IMR-90 (cell line): ENCODE results near the gene AMDHD2. TPM values are rescaled to one million over a fixed set of nuclear protein-coding genes. Genes with fewer than 3 reads are reported as not detected.
"Not testable (repeated sequence)": the region's sequence is repeated elsewhere in the genome, so short reads cannot be mapped to it uniquely, and the experiment has no call there.

ENCODE experiments used
- ATAC-seq: fragments of 200-7000 bp; cut with Tn5 transposase; 2 replicates; pipeline ENCODE4 v1.9.1; 2020; ENCODE audit warnings: low read depth, mild to moderate bottlenecking, moderate library complexity
- BruUV-seq: library from RNA; stranded (reverse); fragments of 400-500 nt; replicated peaks from 2 replicates; lab custom pipeline; 2021; lab: Mats Ljungman, UMichigan
- CTCF ChIA-PET: fragments of 300-600 bp; formaldehyde crosslinking; extraction: SDS; loops from one replicate; lab custom pipeline; 2021; ENCODE audit warnings: antibody characterized with exemption; lab: Yijun Ruan, JAX
- POLR2A ChIA-PET: fragments of 300-600 bp; sonication (Branson Sonifier 250); formaldehyde crosslinking; loops from one replicate; lab custom pipeline; 2022; ENCODE audit warnings: antibody characterized with exemption; ENCODE audit not compliant: unreplicated experiment; lab: Charles Lee
- DNase-seq: peaks from one replicate; pipeline ENCODE4 v3.0.0; 2013
- H2AFZ ChIP-seq: replicated peaks from 2 replicates; pipeline ENCODE3; 2013; ENCODE audit warnings: low read length, mild to moderate bottlenecking; ENCODE audit not compliant: poor library complexity
- H2AK5ac ChIP-seq: 2 replicates; pipeline ENCODE4 v1.6.1; 2013; ENCODE audit warnings: low read depth, low read length, inconsistent platforms
- H2AK9ac ChIP-seq: replicated peaks from 2 replicates; pipeline ENCODE3; 2013; ENCODE audit warnings: mild to moderate bottlenecking, low read depth, low read length, moderate library complexity; ENCODE audit not compliant: poor library complexity
- H2BK120ac ChIP-seq: 2 replicates; pipeline ENCODE4 v1.6.1; 2013; ENCODE audit warnings: low read depth, low read length, inconsistent platforms
- H2BK15ac ChIP-seq: 3 replicates; pipeline ENCODE4 v1.6.1; 2013; ENCODE audit warnings: low read depth, low read length, inconsistent platforms
- H2BK20ac ChIP-seq: 2 replicates; pipeline ENCODE4 v1.6.1; 2013; ENCODE audit warnings: low read depth, mild to moderate bottlenecking, inconsistent platforms, low read length, moderate library complexity
- H2BK5ac ChIP-seq: 2 replicates; pipeline ENCODE4 v1.6.1; 2013; ENCODE audit warnings: mild to moderate bottlenecking, low read depth, low read length, inconsistent platforms; ENCODE audit not compliant: poor library complexity, severe bottlenecking
- H3K14ac ChIP-seq: replicated peaks from 2 replicates; pipeline ENCODE4 v1.6.1; 2013; ENCODE audit warnings: low read depth, low read length, inconsistent platforms
- H3K18ac ChIP-seq: 2 replicates; pipeline ENCODE4 v1.6.1; 2013; ENCODE audit warnings: low read depth, low read length, control low read depth
- H3K23ac ChIP-seq: 2 replicates; pipeline ENCODE4 v1.6.1; 2013; ENCODE audit warnings: low read depth, low read length, inconsistent platforms
- H3K27ac ChIP-seq: 2 replicates; pipeline ENCODE4 v1.5.1; 2013; ENCODE audit warnings: mild to moderate bottlenecking, control low read depth, low read length; ENCODE audit not compliant: insufficient read depth
- H3K27me3 ChIP-seq: 2 replicates; pipeline ENCODE4 v1.6.1; 2013; ENCODE audit warnings: low read length; ENCODE audit not compliant: control insufficient read depth, insufficient read depth
- H3K36me3 ChIP-seq: 2 replicates; pipeline ENCODE4 v1.6.1; 2013; ENCODE audit warnings: low read length, mixed read lengths; ENCODE audit not compliant: control insufficient read depth, insufficient read depth
- H3K4ac ChIP-seq: 2 replicates; pipeline ENCODE4 v1.6.1; 2013; ENCODE audit warnings: low read depth, low read length, inconsistent platforms
- H3K4me1 ChIP-seq: 2 replicates; pipeline ENCODE4 v1.6.1; 2013; ENCODE audit warnings: low read length, mixed read lengths; ENCODE audit not compliant: control insufficient read depth, insufficient read depth
- H3K4me2 ChIP-seq: 2 replicates; pipeline ENCODE4 v1.6.1; 2013; ENCODE audit warnings: low read depth, mild to moderate bottlenecking, control low read depth, low read length, moderate library complexity
- H3K4me3 ChIP-seq: 2 replicates; pipeline ENCODE4 v1.5.1; 2013; ENCODE audit warnings: low read depth, mild to moderate bottlenecking, control low read depth, low read length, moderate library complexity; ENCODE audit not compliant: insufficient read depth
- H3K56ac ChIP-seq: 2 replicates; pipeline ENCODE4 v1.6.1; 2013; ENCODE audit warnings: low read length, inconsistent platforms; ENCODE audit not compliant: insufficient read depth; ENCODE audit errors: extremely low read depth
- H3K79me1 ChIP-seq, 2 experiments: 2 replicates each; pipeline ENCODE4 v1.6.1; 2013; ENCODE audit warnings: low read length in 2 of 2, inconsistent platforms in 1 of 2, low read depth in 1 of 2
- H3K9ac ChIP-seq: 2 replicates; pipeline ENCODE4 v1.6.1; 2013; ENCODE audit warnings: low read depth, low read length, control low read depth
- H3K9me1 ChIP-seq: 2 replicates; pipeline ENCODE4 v1.6.1; 2013; ENCODE audit warnings: low read length, inconsistent platforms; ENCODE audit not compliant: insufficient read depth
- H3K9me3 ChIP-seq: 2 replicates; pipeline ENCODE4 v1.6.1; 2013; ENCODE audit warnings: low read length; ENCODE audit not compliant: control insufficient read depth, insufficient read depth
- H4K20me1 ChIP-seq: 2 replicates; pipeline ENCODE4 v1.6.1; 2013; ENCODE audit warnings: low read length, inconsistent platforms; ENCODE audit not compliant: insufficient read depth
- H4K5ac ChIP-seq: 2 replicates; pipeline ENCODE4 v1.6.1; 2013; ENCODE audit warnings: mild to moderate bottlenecking, low read depth, low read length, control low read depth
- H4K8ac ChIP-seq, 2 experiments: 2 replicates each; pipeline ENCODE4 v1.6.1; 2013; ENCODE audit warnings: low read depth in 2 of 2, low read length in 2 of 2, control low read depth in 1 of 2, inconsistent platforms in 1 of 2
- H4K91ac ChIP-seq: 2 replicates; pipeline ENCODE4 v1.6.1; 2013; ENCODE audit warnings: low read depth, low read length, inconsistent platforms; ENCODE audit not compliant: insufficient read depth
- WGBS, 2 experiments: methylation state at CpG; one replicate each; pipeline versions ENCODE4 v1.1.5 to v1.1.7; 2013; ENCODE audit warnings: missing lambda C conversion rate in 2 of 2; ENCODE audit not compliant: insufficient read length in 1 of 2; ENCODE audit errors: extremely low coverage in 2 of 2; 5-methylcytosine and 5-hydroxymethylcytosine counted together
- dilution Hi-C: fragments of 300-500 bp; cut with HindIII; formaldehyde crosslinking; loops from one replicate; pipeline ENCODE4 v1.14.3; 2018; ENCODE audit warnings: low sequenced_read_pairs; ENCODE audit not compliant: unreplicated experiment
- in situ Hi-C: fragments of 300-500 bp; cut with MboI; formaldehyde crosslinking; loops from 3 replicates; pipeline ENCODE4 v1.14.3; 2019; ENCODE audit warnings: low sequenced_read_pairs, inconsistent platforms, mixed read lengths
- intact Hi-C: fragments of 100-400 bp; cut with micrococcal nuclease; formaldehyde crosslinking; loops from 2 replicates; pipeline ENCODE4 v1.10.0; 2022
- polyA plus RNA-seq, 3 experiments: library from polyadenylated mRNA; depleted of rRNA; stranded (reverse); fragments of >200 nt; gene quantifications; 2 replicates each; pipeline ENCODE4 v1.2.3, GENCODE V29; 2012; ENCODE audit warnings: low replicate concordance in 1 of 3
- total RNA-seq: library from RNA; depleted of rRNA; stranded (reverse); fragments of >200 nt; gene quantifications from 2 replicates; pipeline ENCODE4 v1.2.3, GENCODE V29; 2012

Gene AMDHD2
- total and polyA plus RNA-seq, 2 of the 4 experiments (the other 2 are of a cell fraction) = 10.6 to 30.3 TPM

GRCh38 chr16:2575839-2576238 is 55.7 kb downstream of the AMDHD2 start:
- H2AFZ ChIP-seq, intact Hi-C loops, H3K9me1 ChIP-seq, H4K8ac ChIP-seq, H4K91ac ChIP-seq, H2AK5ac ChIP-seq, POLR2A ChIA-PET, H3K14ac ChIP-seq, H3K56ac ChIP-seq, H2BK15ac ChIP-seq, H4K5ac ChIP-seq, H3K9me3 ChIP-seq, H3K23ac ChIP-seq, H3K4me3 ChIP-seq, H3K9ac ChIP-seq, BruUV-seq, H2BK120ac ChIP-seq, H3K4me2 ChIP-seq, H2AK9ac ChIP-seq, DNase-seq, H3K27me3 ChIP-seq, H3K36me3 ChIP-seq, H3K4ac ChIP-seq, H2BK5ac ChIP-seq, H2BK20ac ChIP-seq, ATAC-seq, in situ Hi-C loops, H3K27ac ChIP-seq, H3K18ac ChIP-seq, dilution Hi-C loops, CTCF ChIA-PET, H3K4me1 ChIP-seq, H3K79me1 ChIP-seq, H4K20me1 ChIP-seq: not testable (repeated sequence)
- WGBS, 2 experiments = no CpG with 5 or more reads among the region's 21 CpGs

GRCh38 chr16:2577044-2577443 is 56.9 kb downstream of the AMDHD2 start:
- POLR2A ChIA-PET, BruUV-seq: not testable (repeated sequence)

More at GRCh38 chr16:2577044-2577443, 56.9 kb downstream of the AMDHD2 start:
- H3K4me1 ChIP-seq, in situ Hi-C loops, H2AK9ac ChIP-seq, H3K23ac ChIP-seq, H4K91ac ChIP-seq, H3K18ac ChIP-seq, dilution Hi-C loops, H2AFZ ChIP-seq, H2BK15ac ChIP-seq, H3K9me1 ChIP-seq, H4K8ac ChIP-seq, H2BK5ac ChIP-seq, H2BK20ac ChIP-seq, H3K36me3 ChIP-seq, H3K27ac ChIP-seq, H3K14ac ChIP-seq, ATAC-seq, H3K9ac ChIP-seq, H4K20me1 ChIP-seq, H3K4ac ChIP-seq, H2BK120ac ChIP-seq, H4K5ac ChIP-seq, CTCF ChIA-PET, H3K27me3 ChIP-seq, H3K4me3 ChIP-seq, H2AK5ac ChIP-seq, H3K79me1 ChIP-seq, H3K56ac ChIP-seq, H3K4me2 ChIP-seq, H3K9me3 ChIP-seq, intact Hi-C loops, DNase-seq: not testable (repeated sequence)
- WGBS, 2 experiments = no CpG with 5 or more reads among the region's 26 CpGs
